IPS DF 6.9 (cell line): ENCODE results near the gene PSMD8.

Source experiments
- DNase-seq: peaks from one replicate; pipeline ENCODE4 v3.0.0-alpha.2; 2013; ENCODE audit warnings: low read depth, low spot score
- H3K27ac ChIP-seq: one replicate; pipeline ENCODE4 v1.5.1; 2013; ENCODE audit warnings: low read length, control low read depth
- H3K27me3 ChIP-seq: 2 replicates; pipeline ENCODE4 v1.6.1; 2013; ENCODE audit warnings: mild to moderate bottlenecking, low read length; ENCODE audit not compliant: control insufficient read depth, insufficient read depth
- H3K36me3 ChIP-seq: 2 replicates; pipeline ENCODE4 v1.6.1; 2013; ENCODE audit warnings: low read length; ENCODE audit not compliant: control insufficient read depth, insufficient read depth
- H3K4me1 ChIP-seq: 2 replicates; pipeline ENCODE4 v1.6.1; 2013; ENCODE audit warnings: low read length; ENCODE audit not compliant: control insufficient read depth, insufficient read depth
- H3K4me3 ChIP-seq: 2 replicates; pipeline ENCODE4 v1.5.1; 2013; ENCODE audit warnings: mild to moderate bottlenecking, low read length
- H3K9me3 ChIP-seq: 2 replicates; pipeline ENCODE4 v1.6.1; 2013; ENCODE audit warnings: low read length, inconsistent platforms; ENCODE audit not compliant: control insufficient read depth, insufficient read depth
- WGBS: extraction: QIAGEN DNeasy Blood & Tissue Kit; methylation state at CpG from one replicate; pipeline ENCODE4 v1.1.7; 2013; ENCODE audit warnings: mixed read lengths, missing lambda C conversion rate; ENCODE audit not compliant: insufficient read length, insufficient coverage; 5-methylcytosine and 5-hydroxymethylcytosine counted together

Gene PSMD8

DNA sequence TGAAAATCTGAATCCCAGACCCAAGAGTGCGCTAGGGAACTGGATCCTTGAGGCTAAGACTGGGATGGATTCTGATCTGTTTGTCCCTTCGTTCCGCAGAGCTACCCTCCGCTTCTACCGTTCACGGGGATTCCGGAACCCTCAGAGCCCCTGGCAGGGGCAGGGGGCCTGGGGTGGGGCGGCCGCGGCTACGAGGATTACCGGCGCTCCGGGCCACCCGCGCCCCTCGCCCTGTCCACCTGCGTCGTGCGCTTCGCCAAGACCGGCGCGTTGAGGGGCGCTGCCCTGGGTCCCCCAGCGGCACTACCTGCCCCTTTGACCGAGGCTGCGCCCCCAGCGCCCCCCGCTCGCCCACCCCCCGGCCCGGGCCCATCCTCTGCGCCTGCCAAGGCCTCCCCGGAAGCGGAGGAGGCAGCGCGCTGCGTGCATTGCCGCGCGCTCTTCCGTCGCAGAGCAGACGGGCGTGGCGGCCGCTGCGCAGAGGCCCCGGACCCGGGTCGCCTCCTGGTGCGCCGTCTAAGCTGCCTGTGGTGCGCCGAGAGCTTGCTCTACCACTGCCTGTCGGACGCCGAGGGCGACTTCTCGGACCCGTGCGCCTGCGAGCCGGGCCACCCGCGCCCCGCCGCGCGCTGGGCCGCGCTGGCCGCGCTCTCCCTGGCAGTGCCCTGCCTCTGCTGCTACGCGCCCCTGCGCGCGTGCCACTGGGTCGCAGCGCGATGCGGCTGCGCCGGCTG, 21.2 kb downstream of the PSMD8 start:
- peaks cover 7% of the 10 kb centered on the region; the same call in 1 of the 2 replicates for H3K27me3 ChIP-seq
- H3K4me1 ChIP-seq = peaks cover 1% of the 10 kb centered on the region; the same call in 1 of the 2 replicates
- H3K4me3 ChIP-seq = no peak overlapping the region
- DNase-seq = no peak
- H3K9me3 ChIP-seq = no peaks in the 10 kb centered on the region
- WGBS = no CpG with 5 or more reads among the region's 86 CpGs
- no peak overlapping the region for H3K27ac ChIP-seq
- H3K36me3 ChIP-seq = peaks cover 3% of the 10 kb centered on the region; the same call in 1 of the 2 replicates

DNA sequence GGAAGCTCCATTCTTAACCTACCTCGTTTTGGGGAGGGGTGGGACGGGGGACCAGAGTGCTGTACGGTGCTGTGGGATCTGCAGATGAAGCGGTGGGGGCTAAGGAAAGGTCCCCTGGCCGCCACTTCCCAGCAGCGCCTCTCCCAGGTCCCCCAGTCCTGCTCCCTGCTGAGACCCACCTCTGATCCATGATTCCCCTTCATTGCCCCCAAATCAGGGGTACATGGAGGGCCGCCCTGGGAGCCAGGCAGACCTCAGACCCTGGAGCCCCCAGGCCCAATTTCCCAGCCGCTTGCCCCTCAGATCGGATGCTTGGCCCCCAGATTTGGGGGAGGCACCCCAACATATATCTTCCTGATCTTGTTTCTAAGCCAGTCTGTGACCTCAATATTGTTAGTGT, 24.7 kb downstream of the PSMD8 start:
- Histone ChIP-seq H3K36me3 (no peaks in the 10 kb centered on the region; the same call in 1 of the 2 replicates), H3K4me3 (no peak overlapping the region), H3K9me3 (no peaks in the 10 kb centered on the region), H3K4me1 (no peaks in the 10 kb centered on the region; the same call in 1 of the 2 replicates), H3K27ac (no peak overlapping the region), H3K27me3 (peaks cover 12% of the 10 kb centered on the region; the same call in 1 of the 2 replicates)
- WGBS = no CpG with 5 or more reads among the region's 9 CpGs
- DNase-seq = no peak

DNA sequence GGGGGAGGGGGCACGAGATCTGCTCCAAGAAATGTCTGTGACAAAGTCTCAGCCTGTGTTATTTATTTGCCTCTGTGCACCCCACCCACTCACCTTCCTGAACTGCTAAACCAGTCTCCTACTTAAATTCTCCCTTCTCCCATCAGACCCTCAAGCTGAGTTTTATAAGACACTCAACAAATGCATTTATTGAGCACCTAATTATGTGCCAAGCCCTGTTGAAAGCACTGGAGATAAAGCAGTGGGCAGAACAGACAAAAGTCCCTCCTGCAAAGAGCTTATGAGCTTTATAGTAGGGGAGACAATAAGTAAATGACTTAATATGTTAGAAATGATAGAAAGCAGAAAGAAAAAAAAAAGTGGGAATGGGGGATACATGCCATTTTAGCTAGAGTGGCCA, 25.2 kb downstream of the PSMD8 start:
- no peak for DNase-seq
- no peaks in the 10 kb centered on the region; the same call in 1 of the 2 replicates for H3K4me1 ChIP-seq
- peaks cover 12% of the 10 kb centered on the region; the same call in 1 of the 2 replicates for H3K27me3 ChIP-seq
- H3K36me3 ChIP-seq = no peaks in the 10 kb centered on the region; the same call in 1 of the 2 replicates
- H3K9me3 ChIP-seq = no peaks in the 10 kb centered on the region
- no CpG with 5 or more reads among the region's 1 CpG for WGBS
- no peak overlapping the region for H3K27ac ChIP-seq
- no peak overlapping the region for H3K4me3 ChIP-seq

DNA sequence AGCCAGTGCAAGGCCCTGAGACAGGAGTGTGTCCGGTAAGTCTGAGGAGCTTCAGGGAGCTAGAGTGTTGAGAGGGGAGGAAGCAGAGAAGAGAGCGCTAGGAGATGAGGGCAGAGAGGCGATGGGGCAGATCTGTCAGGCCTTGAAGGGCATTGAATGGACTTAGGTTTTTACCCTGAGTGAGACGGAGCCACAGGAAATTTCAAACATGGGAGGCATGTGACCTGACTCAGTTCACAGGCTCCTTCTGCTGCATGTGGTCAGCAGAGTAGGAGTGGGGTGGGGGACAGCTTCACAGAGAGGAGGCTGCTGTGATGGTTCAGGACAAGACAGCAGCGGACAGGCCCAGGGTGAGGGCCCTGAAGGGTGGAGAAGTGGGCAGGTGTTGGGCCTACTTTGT, 26.0 kb downstream of the PSMD8 start:
- Histone ChIP-seq H3K27me3 (peaks cover 12% of the 10 kb centered on the region; the same call in 1 of the 2 replicates), H3K9me3 (no peaks in the 10 kb centered on the region), H3K4me3 (no peak overlapping the region), H3K4me1 (no peaks in the 10 kb centered on the region; the same call in 1 of the 2 replicates), H3K36me3 (no peaks in the 10 kb centered on the region; the same call in 1 of the 2 replicates), H3K27ac (no peak overlapping the region)
- DNase-seq = no peak
- no CpG with 5 or more reads among the region's 5 CpGs for WGBS

DNA sequence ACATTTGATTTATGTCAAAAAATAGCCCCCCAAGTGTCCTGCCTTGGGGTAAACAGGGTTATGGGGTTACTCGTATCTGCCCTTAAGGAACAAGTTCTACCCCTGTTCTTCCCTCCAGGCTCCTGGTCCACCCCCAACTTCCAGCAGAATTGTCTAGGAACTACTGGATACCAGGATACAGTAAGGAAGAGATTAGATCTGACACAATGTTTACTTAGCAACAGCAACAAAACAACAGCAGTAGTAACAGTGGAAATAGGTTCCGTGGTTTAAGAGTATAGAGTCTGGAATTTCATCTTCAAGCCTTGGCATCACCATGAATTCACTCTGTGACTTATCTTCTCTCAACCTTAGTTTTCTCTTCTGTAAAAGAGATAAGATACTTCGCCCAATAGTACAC, 26.8 kb downstream of the PSMD8 start:
- H3K4me1 ChIP-seq = no peaks in the 10 kb centered on the region; the same call in 1 of the 2 replicates
- no peaks in the 10 kb centered on the region for H3K9me3 ChIP-seq
- no peaks in the 10 kb centered on the region; the same call in 1 of the 2 replicates for H3K36me3 ChIP-seq
- WGBS = no CpG with 5 or more reads among the region's 3 CpGs
- no peak for DNase-seq
- no peak overlapping the region for H3K27ac ChIP-seq
- no peak overlapping the region for H3K4me3 ChIP-seq
- H3K27me3 ChIP-seq = peaks cover 12% of the 10 kb centered on the region; the same call in 1 of the 2 replicates

DNA sequence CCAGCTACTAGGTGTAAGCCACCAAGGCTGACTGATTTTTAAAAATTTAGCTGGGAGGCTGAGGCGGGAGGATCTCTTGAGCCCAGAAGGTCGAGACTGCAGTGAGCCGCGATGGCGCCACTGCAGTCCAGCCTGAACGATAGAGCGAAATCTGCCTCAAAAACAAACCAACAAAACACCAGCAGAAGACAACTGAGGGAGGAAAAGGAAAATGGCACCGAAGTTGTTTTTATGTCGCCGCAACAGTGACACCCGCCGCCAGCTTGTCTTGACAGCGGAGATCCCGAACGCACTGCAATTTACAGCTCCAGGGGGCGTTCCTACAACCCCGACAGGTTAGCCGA, 28.2 kb downstream of the PSMD8 start:
- no peaks in the 10 kb centered on the region; the same call in 1 of the 2 replicates for H3K4me1 ChIP-seq
- peaks cover 12% of the 10 kb centered on the region; the same call in 1 of the 2 replicates for H3K27me3 ChIP-seq
- no peak overlapping the region for H3K27ac ChIP-seq
- no CpG with 5 or more reads among the region's 18 CpGs for WGBS
- H3K9me3 ChIP-seq = no peaks in the 10 kb centered on the region
- H3K4me3 ChIP-seq = no peak overlapping the region; the same call in 1 of the 2 replicates
- H3K36me3 ChIP-seq = no peaks in the 10 kb centered on the region; the same call in 1 of the 2 replicates
- DNase-seq = no peak

DNA sequence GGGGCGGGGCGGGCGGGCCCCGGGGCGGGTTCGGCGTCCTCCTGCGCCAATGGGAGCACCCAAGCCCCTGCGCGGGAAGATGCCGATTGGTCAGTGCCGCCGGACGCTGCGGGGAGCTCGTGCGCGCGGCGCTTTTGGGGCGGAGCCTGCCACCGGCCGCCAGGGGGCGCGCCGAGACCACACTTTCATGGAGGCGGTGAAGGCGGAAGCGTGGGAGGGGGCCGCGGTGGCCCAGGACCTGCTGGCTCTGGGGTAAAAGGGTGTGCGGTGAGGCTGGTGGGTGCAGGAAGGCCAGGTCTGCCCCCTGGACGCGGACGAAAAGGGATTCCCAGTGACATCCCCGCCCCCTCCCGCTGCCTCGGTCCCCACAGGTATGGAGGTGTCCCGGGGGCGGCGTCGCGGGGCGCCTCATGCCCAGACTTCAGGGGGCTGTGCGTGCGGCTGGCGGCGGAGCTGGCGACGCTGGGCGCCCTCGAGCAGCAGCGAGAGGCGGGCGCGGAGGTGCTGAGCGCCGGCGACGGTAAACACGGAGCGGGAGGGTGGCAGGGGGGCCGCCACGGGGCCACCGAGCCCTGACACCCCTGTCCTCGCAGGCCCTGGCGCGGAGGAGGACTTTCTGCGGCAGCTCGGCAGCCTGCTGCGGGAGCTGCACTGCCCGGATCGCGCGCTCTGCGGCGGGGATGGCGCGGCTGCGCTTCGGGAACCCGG, 28.8 kb downstream of the PSMD8 start, which contains the start of gene FAM98C:
Gene FAM98C (plus strand): TSS at position 127 of the 708 bp plus-strand sequence. CDS start 61 bp downstream, at position 188.
- Histone ChIP-seq H3K27me3 (peaks cover 12% of the 10 kb centered on the region; the same call in 1 of the 2 replicates), H3K4me3 (peak within 1 kb of the TSS; percentile 58; the same call in 1 of the 2 replicates), H3K9me3 (no peaks in the 10 kb centered on the region), H3K27ac (no peak within 1 kb of the TSS), H3K36me3 (no peaks in the 10 kb centered on the region; the same call in 1 of the 2 replicates), H3K4me1 (no peaks in the 10 kb centered on the region; the same call in 1 of the 2 replicates)
- WGBS = no CpG with 5 or more reads among the region's 82 CpGs
- DNase-seq = peak; percentile 85

DNA sequence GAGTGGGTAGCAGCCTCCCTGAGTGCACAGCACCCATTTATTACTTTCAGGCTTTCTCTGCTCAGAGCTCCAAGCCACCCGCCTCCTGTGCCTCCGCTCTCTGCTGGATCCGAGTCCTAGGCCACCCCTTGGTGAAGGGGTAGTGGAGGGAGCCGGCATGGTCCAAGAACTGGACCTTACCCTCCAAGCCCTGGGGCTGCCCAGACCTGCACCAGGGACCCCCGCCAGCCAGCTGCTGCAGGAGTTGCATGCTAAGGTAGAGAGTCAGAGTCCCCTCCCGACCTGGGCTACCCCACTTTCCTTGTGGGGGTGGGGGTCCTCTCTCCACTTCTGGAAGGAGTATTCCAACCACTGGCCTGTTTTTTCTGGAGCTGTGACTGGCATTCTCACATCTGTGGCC, 30.5 kb downstream of the PSMD8 start:
- DNase-seq = no peak
- Histone ChIP-seq H3K4me1 (no peaks in the 10 kb centered on the region; the same call in 1 of the 2 replicates), H3K4me3 (no peak overlapping the region), H3K36me3 (no peaks in the 10 kb centered on the region; the same call in 1 of the 2 replicates), H3K27me3 (peaks cover 10% of the 10 kb centered on the region; the same call in 1 of the 2 replicates), H3K27ac (no peak overlapping the region), H3K9me3 (no peaks in the 10 kb centered on the region)
- no CpG with 5 or more reads among the region's 6 CpGs for WGBS

DNA sequence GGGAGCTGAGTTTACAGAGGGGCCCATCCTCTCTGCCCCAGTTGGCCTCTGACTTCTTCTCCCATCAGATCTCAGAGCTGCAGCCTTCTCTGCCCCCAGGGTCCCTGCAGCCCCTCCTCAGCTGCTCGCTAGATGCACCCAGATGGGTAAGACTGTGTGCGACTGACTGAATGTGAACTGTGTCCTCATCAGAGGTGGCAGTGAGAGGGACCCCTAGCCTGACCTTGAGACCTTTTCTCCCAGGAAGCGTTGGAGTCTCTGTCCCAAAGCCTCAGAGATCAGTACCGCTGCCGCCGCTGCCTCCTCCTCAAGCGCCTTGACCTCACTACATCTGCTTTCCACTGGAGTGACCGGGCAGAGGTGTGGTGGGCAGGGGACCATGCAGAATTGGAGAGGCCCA, 30.9 kb downstream of the PSMD8 start:
- no peak overlapping the region for H3K4me3 ChIP-seq
- no peaks in the 10 kb centered on the region; the same call in 1 of the 2 replicates for H3K4me1 ChIP-seq
- H3K27me3 ChIP-seq = peaks cover 8% of the 10 kb centered on the region; the same call in 1 of the 2 replicates
- no CpG with 5 or more reads among the region's 8 CpGs for WGBS
- no peak for DNase-seq
- no peaks in the 10 kb centered on the region for H3K9me3 ChIP-seq
- no peak overlapping the region for H3K27ac ChIP-seq
- H3K36me3 ChIP-seq = no peaks in the 10 kb centered on the region; the same call in 1 of the 2 replicates

DNA sequence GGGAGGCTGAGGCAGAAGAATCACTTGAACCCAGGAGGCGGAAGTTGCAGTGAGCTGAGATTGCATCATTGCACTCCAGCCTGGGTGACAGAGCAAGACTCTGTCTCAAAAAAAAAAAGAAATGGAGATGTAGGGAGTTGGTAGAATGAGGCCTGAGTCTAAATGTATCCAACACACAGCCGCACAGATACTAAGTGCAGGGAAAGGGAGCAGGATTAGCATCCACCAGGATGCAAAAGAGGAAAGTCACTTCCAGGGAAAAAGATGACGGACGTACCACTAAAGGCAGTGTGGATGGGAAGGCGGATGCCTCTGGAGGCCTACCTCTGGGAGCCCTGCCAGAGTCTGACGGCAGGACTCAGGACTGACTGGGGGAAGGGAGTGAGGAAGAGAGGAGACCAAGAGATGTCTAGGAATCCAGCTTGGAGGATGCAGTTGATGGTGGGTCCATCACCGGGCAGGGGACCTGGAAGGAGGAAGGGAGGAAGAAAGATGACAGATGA, 35.3 kb downstream of the PSMD8 start:
- Histone ChIP-seq H3K36me3 (no peaks in the 10 kb centered on the region), H3K27ac (no peak overlapping the region), H3K4me3 (no peak overlapping the region), H3K4me1 (no peaks in the 10 kb centered on the region), H3K9me3 (no peaks in the 10 kb centered on the region), H3K27me3 (no peaks in the 10 kb centered on the region)
- no peak for DNase-seq
- WGBS = no CpG with 5 or more reads among the region's 7 CpGs
